ENCODE measurements around the gene JAZF1.

- TF ChIP-seq SIN3A (IDR thresholded peaks at IDR 0.05; ENCODE audit: borderline replicate concordance, insufficient read depth, low read length), result no peak
- no peak for TF ChIP-seq POLR2AphosphoS5 (IDR thresholded peaks at IDR 0.05; ENCODE audit: low read depth, low read length)
Observed at GRCh38 chr7:27861747-27862146, 318.8 kb downstream of the JAZF1 start.
